PFSK-1 (cell line): Measurements from ENCODE around the gene ARHGEF19.

Source experiments
- FOXP2 ChIP-seq: optimal IDR thresholded peaks from 2 replicates; pipeline ENCODE3; 2011; ENCODE audit warnings: borderline replicate concordance, control low read depth, inconsistent platforms; ENCODE audit not compliant: insufficient read depth; ENCODE audit errors: extremely low read length, extremely low read depth
- POLR2AphosphoS5 ChIP-seq: IDR thresholded peaks from 2 replicates; pipeline ENCODE4 v1.6.1; 2012; ENCODE audit warnings: low read depth, mild to moderate bottlenecking, control low read depth, low read length, moderate library complexity
- REST ChIP-seq, 2 experiments: IDR thresholded peaks; 2 replicates each; pipeline versions ENCODE4 v1.6.1 to v1.8.0; 2011 to 2012; ENCODE audit warnings: low read depth in 2 of 2, low read length in 2 of 2, control low read depth in 1 of 2, inconsistent platforms in 1 of 2, mild to moderate bottlenecking in 1 of 2, moderate library complexity in 1 of 2; ENCODE audit not compliant: insufficient read depth in 1 of 2
- SIN3A ChIP-seq: IDR thresholded peaks from 2 replicates; pipeline ENCODE4 v1.6.1; 2012; ENCODE audit warnings: mild to moderate bottlenecking, low read length, moderate library complexity, borderline replicate concordance; ENCODE audit not compliant: insufficient read depth
- TAF1 ChIP-seq: IDR thresholded peaks from 2 replicates; pipeline ENCODE4 v1.6.1; 2012; ENCODE audit warnings: low read length, control low read depth, borderline replicate concordance; ENCODE audit not compliant: insufficient read depth

The ARHGEF19 gene

GRCh38 chr1:16173447-16174260, 38.8 kb downstream of the ARHGEF19 start:
- TF ChIP-seq POLR2AphosphoS5 = no peak
- TF ChIP-seq REST (IDR thresholded peaks at IDR 0.05; ENCODE audit: insufficient read depth in 1 of 2, low read depth in 2 of 2, low read length in 2 of 2) = no peak
- no peak for TF ChIP-seq SIN3A
- TF ChIP-seq TAF1 = no peak
- no peak for TF ChIP-seq FOXP2

- TF ChIP-seq TAF1 = no peak
- TF ChIP-seq POLR2AphosphoS5 = no peak
- no peak for TF ChIP-seq SIN3A
- no peak for TF ChIP-seq FOXP2
- TF ChIP-seq REST (IDR thresholded peaks at IDR 0.05; ENCODE audit: insufficient read depth in 1 of 2, low read depth in 2 of 2, low read length in 2 of 2) = no peak
Measured at GRCh38 chr1:16172964-16173446, 39.4 kb downstream of the ARHGEF19 start.

GRCh38 chr1:16172218-16172830, 40.1 kb downstream of the ARHGEF19 start:
- TF ChIP-seq SIN3A = no peak

- TF ChIP-seq TAF1 (no peak), POLR2AphosphoS5 (no peak), REST (IDR thresholded peaks at IDR 0.05; ENCODE audit: insufficient read depth in 1 of 2, low read depth in 2 of 2, low read length in 2 of 2) (no peak), SIN3A (no peak), FOXP2 (no peak)
Measured at GRCh38 chr1:16171314-16172151, 40.9 kb downstream of the ARHGEF19 start.

GRCh38 chr1:16170283-16170673, 42.2 kb downstream of the ARHGEF19 start:
- TF ChIP-seq REST (IDR thresholded peaks at IDR 0.05; ENCODE audit: insufficient read depth in 1 of 2, low read depth in 2 of 2, low read length in 2 of 2) = no peak
- no peak for TF ChIP-seq TAF1
- TF ChIP-seq FOXP2 = no peak
- TF ChIP-seq POLR2AphosphoS5 = no peak
- TF ChIP-seq SIN3A = no peak
